Stomach (tissue), 9 donors: ENCODE results near the gene FSIP1. TPM values are rescaled to one million over a fixed set of nuclear protein-coding genes. Genes with fewer than 3 reads are reported as not detected.

Experiments
- DNase-seq, 2 donors: peaks; one replicate each; pipeline versions ENCODE4 v3.0.0 to v3.0.0-alpha.2; 2013 to 2019
- H3K27ac ChIP-seq, 5 donors: fragments of 200-600 bp in 4 of 5; sonication (generic) in 4 of 5; one replicate each; pipeline ENCODE4 v1.5.1; 2013 to 2019; ENCODE audit warnings: mild to moderate bottlenecking in 1 of 5, moderate library complexity in 1 of 5
- H3K27me3 ChIP-seq, 3 donors: fragments of 200-600 bp; sonication (generic); one replicate each; pipeline ENCODE4 v1.5.1; 2017 to 2019; ENCODE audit warnings: mixed run types in 1 of 3
- H3K36me3 ChIP-seq, 4 donors: fragments of 200-600 bp; sonication (generic); 1 replicate in 3 of 4; 2 replicates in 1 of 4; pipeline ENCODE4 v1.5.1; 2016 to 2019
- H3K4me1 ChIP-seq, 4 donors: fragments of 200-600 bp; sonication (generic); one replicate each; pipeline ENCODE4 v1.5.1; 2016 to 2019
- H3K4me3 ChIP-seq, 4 donors: fragments of 200-600 bp; sonication (generic) in 3 of 4; one replicate each; pipeline ENCODE4 v1.5.1; 2016 to 2019; ENCODE audit warnings: mild to moderate bottlenecking in 1 of 4
- H3K9me3 ChIP-seq, 4 donors: fragments of 200-600 bp; sonication (generic); one replicate each; pipeline ENCODE4 v1.5.1; 2016 to 2019
- CTCF ChIP-seq, 7 experiments: fragments of 450-650 bp in 4 of 7; fragments of 200-600 bp in 3 of 7; sonication (generic) in 3 of 7; IDR thresholded peaks; one replicate each; pipeline ENCODE4 v1.5.1; 2016 to 2019; ENCODE audit warnings: antibody characterized with exemption in 7 of 7, control low read depth in 2 of 7, mild to moderate bottlenecking in 1 of 7
- POLR2A ChIP-seq, 4 donors: fragments of 450-650 bp; IDR thresholded peaks; one replicate each; pipeline ENCODE4 v1.6.1; 2016; ENCODE audit warnings: antibody characterized with exemption in 4 of 4, control low read depth in 2 of 4, mild to moderate bottlenecking in 1 of 4, moderate library complexity in 1 of 4
- POLR2AphosphoS5 ChIP-seq, 3 donors: sonication (generic); formaldehyde crosslinking; IDR thresholded peaks; one replicate each; pipeline ENCODE4 v1.6.1; 2016; ENCODE audit warnings: antibody characterized with exemption in 3 of 3
- WGBS, 5 donors: extraction: QIAGEN DNeasy Blood & Tissue Kit in 3 of 5; methylation state at CpG; one replicate each; pipeline versions ENCODE4 v1.1.5 to v1.1.7; 2013 to 2018; 5-methylcytosine and 5-hydroxymethylcytosine counted together
- intact Hi-C: fragments of 100-400 bp; cut with DNase I; formaldehyde crosslinking; loops from one replicate; pipeline ENCODE4 v1.15.1; 2023; ENCODE audit warnings: low total_unique reads
- polyA plus RNA-seq, 3 donors: library from polyadenylated mRNA; stranded (reverse); fragments of 200-250 nt; gene quantifications; one replicate each; pipeline ENCODE4 v1.2.3, GENCODE V29; 2013
- total RNA-seq, 5 donors: library from RNA; depleted of rRNA; stranded (reverse); fragments of >200 nt; gene quantifications; one replicate each; pipeline versions ENCODE4 v1.1.0 to v1.2.3, GENCODE V29; 2014 to 2016
- donor health status: healthy with polysubstance abuse.
- donor health status: Bipolar disorder and iron deficiency.
- donor health status: healthy.

Gene FSIP1
- total and polyA plus RNA-seq, 8 donors, result 0.08 to 141 (median 0.66) TPM

- H3K36me3 ChIP-seq, result peaks cover 51 to 100% (median 99%) of the 10 kb centered on the region in 4 donors
- WGBS, 5 donors, result 89 to 95% (median 93%) methylated on average over 13 of the region's 13 CpGs
Measured at GRCh38 chr15:39588531-39589192, 194.0 kb downstream of the FSIP1 start.

DNA sequence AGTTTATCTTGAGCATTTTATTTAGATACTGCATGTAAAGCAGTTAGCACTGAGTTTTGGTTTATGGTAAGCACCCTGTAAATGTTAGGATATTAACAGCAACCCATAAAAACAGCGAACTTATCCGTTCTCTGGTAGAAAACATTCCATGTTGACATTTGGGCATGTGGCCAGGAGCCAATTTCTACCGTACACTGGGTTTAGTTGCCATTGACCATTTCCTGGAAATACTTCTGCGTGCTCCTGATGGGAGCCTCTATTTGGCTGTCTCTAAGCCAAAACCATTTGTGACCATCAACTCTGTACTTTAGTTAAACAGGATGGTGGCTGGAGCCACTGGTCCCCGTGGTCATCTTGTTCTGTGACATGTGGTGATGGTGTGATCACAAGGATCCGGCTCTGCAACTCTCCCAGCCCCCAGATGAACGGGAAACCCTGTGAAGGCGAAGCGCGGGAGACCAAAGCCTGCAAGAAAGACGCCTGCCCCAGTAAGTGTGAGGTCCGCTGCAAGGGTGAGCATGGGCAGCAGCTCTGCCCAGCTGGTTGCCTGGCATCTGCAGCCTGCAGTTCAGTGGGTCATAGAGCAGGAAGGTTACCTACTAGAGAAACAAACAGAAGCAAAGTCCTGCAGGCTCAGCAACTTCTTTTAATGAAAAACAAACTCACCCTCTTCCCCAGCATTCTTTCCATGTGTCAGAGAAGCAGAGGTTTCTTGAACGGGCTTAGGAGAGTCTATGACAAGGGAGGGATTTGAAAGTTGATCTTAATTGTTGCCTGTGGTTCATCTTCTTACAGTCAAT lies 194.7 kb downstream of the FSIP1 start:
- peak overlapping the region in 2 of 4 donors; percentile 17 to 76 for H3K4me3 ChIP-seq

More at GRCh38 chr15:39588531-39589192, 194.0 kb downstream of the FSIP1 start:
- TF ChIP-seq POLR2A (IDR thresholded peaks at IDR 0.05) (no peak), POLR2AphosphoS5 (IDR thresholded peaks at IDR 0.05) (peak in 2 of 3 donors; percentile 23 to 28)
- Histone ChIP-seq H3K9me3 (no peaks in the 10 kb centered on the region), H3K27ac (no peak overlapping the region), H3K4me1 (peaks cover 17 to 63% (median 31%) of the 10 kb centered on the region in 4 donors), H3K27me3 (no peaks in the 10 kb centered on the region), H3K4me3 (peak overlapping the region in 1 of 4 donors; percentile 76)
- DNase-seq, result no peak
- intact Hi-C loops, result no loop called here

DNA sequence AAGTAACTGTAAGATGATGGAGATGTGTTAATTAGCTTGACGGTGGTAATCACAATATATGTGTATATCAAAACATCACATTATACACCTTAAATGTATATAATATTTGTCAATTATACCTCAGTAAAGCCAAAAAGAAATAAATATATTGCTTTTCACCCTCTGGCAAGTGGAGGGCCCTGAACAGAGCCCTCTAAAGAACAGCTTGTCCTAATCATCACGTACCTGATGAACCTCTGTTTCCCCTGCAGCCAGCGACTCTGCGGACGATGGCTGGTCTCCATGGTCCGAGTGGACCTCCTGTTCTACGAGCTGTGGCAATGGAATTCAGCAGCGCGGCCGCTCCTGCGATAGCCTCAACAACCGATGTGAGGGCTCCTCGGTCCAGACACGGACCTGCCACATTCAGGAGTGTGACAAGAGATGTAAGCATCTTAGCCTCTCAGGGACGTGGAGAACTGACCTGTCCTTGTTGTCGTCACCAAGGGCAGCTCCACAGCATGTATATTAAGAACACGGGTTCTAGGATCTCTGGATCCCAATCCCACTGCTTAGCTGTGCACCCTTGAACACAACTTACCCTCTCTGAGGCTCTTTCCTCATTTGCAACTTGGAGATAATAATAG lies 195.4 kb downstream of the FSIP1 start:
- H3K4me1 ChIP-seq, result peaks cover 23 to 72% (median 42%) of the 10 kb centered on the region in 4 donors
- no peaks in the 10 kb centered on the region for H3K27me3 ChIP-seq
- peaks cover 53 to 100% (median 99%) of the 10 kb centered on the region in 4 donors for H3K36me3 ChIP-seq
- no peaks in the 10 kb centered on the region for H3K9me3 ChIP-seq
- no peak overlapping the region for H3K27ac ChIP-seq
- intact Hi-C loops, result no loop called here
- WGBS, 5 donors, result 88 to 95% (median 92%) methylated on average over 17 of the region's 17 CpGs
- peak in 1 of 3 donors; percentile 73 for TF ChIP-seq POLR2AphosphoS5 (IDR thresholded peaks at IDR 0.05)
- TF ChIP-seq POLR2A (IDR thresholded peaks at IDR 0.05), result no peak
- peak overlapping the region in 2 of 4 donors; percentile 17 to 76 for H3K4me3 ChIP-seq
- no peak for DNase-seq

More for the DNA sequence above, 194.7 kb downstream of the FSIP1 start:
- Histone ChIP-seq H3K36me3 (peaks cover 47 to 100% (median 99%) of the 10 kb centered on the region in 4 donors), H3K9me3 (no peaks in the 10 kb centered on the region), H3K4me1 (peaks cover 17 to 67% (median 35%) of the 10 kb centered on the region in 4 donors), H3K27ac (no peak overlapping the region), H3K27me3 (no peaks in the 10 kb centered on the region)
- intact Hi-C loops, result no loop called here
- TF ChIP-seq POLR2AphosphoS5 (IDR thresholded peaks at IDR 0.05), result peak in 2 of 3 donors; percentile 17 to 22
- TF ChIP-seq CTCF (IDR thresholded peaks at IDR 0.05), result no peak
- WGBS, 5 donors, result 43 to 71% (median 63%) methylated on average over 7 to 13 of the region's 13 CpGs
- no peak for DNase-seq

- intact Hi-C loops, result no loop called here
- Histone ChIP-seq H3K27ac (peak overlapping the region in 2 of 5 donors; percentile 10 to 16), H3K36me3 (peaks cover 52 to 99% (median 96%) of the 10 kb centered on the region in 4 donors), H3K27me3 (peaks cover 0 to under 1% (median 0%) of the 10 kb centered on the region in 3 donors), H3K4me1 (peaks cover 26 to 77% (median 47%) of the 10 kb centered on the region in 4 donors), H3K9me3 (no peaks in the 10 kb centered on the region), H3K4me3 (peak overlapping the region in 2 of 4 donors; percentile 65 to 76)
- 61 to 72% (median 69%) methylated on average over 10 of the region's 10 CpGs for WGBS, 5 donors
- no peak for DNase-seq
- peak in 2 of 3 donors; percentile 52 to 70 for TF ChIP-seq POLR2AphosphoS5 (IDR thresholded peaks at IDR 0.05)
- TF ChIP-seq POLR2A (IDR thresholded peaks at IDR 0.05), result no peak
- TF ChIP-seq CTCF (IDR thresholded peaks at IDR 0.05), result no peak
Measured at GRCh38 chr15:39586387-39587095, 196.1 kb downstream of the FSIP1 start.
